ENCODE results near the gene NAALADL2.
"Not testable (repeated sequence)": the region's sequence is repeated elsewhere in the genome, so short reads cannot be mapped to it uniquely, and the experiment has no call there.

The NAALADL2 gene

GRCh38 chr3:175077216-175077615 is 218.1 kb downstream of the NAALADL2 start:
- DNase-seq, result no peak

- no peak for DNase-seq
These were observed 223.5 kb downstream of the NAALADL2 start for GRCh38 chr3:175082631-175083030.

DNA sequence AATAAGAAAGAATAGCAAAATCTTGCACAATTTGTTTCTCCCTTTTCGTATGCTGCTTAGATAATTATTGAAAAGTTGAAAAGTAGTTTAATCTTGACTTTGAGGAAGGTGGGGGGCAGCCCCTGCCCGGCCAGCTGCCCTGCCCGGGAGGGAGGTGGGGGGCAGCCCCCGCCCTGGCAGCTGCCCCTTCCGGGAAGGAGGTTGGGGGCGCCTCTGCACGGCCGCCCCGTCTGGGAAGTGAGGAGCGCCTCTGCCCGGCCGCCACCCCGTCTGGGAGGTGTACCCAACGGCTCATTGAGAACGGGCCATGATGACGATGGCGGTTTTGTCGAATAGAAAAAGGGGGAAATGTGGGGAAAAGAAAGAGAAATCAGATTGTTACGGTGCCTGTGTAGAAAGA is 228.0 kb downstream of the NAALADL2 start:
- not testable (repeated sequence) for DNase-seq

GRCh38 chr3:175088766-175089380 is 229.7 kb downstream of the NAALADL2 start:
- no peak for DNase-seq

DNA sequence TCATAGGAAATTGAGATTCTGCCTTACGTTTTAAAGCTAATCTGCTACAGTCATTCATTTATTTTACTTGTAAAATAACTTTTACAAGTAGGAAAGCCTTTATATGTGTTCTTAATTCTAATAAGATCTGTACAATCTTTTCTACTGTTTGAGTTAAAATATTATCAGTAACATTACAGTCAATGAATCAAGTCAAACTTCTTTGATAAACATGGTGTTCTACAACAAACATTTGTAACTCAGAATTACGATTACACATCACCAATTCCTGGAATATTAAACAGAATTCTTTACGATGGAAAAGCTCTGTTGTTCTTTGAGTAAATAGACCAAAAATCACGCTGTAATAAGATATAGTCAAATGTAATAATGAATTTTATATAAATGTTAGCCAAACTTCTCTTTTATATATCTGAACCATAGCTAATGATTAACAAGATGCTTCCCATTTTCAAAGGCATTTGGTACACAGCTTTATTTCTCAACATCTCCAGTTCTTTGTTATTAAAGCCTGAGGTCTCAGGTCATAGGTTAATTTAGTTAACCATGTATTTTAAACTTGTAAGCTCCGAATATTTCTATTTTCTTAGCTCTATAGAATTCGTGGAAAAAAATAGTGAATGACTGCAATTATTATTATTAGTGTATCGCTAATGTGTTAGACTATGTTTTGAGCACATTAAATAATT is 232.4 kb downstream of the NAALADL2 start:
- no peak for DNase-seq

DNA sequence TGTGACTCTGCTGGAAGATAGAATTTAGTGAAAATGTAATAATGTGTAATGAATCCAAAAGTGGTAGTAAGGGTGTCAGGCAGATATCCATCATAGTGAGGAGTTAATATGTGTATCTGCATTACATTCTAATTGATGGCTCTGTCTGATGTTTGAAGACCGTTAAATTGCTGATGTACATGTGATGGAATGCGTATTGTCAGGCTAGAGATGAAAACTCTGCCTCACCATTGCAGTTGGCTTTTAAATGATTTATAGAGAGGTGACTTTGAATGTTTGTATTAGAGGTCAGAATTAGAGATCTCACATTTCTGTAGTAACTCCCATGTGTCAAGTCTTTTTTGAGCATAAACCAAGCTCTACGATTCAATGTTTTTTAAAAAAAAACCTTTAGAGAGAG is 234.6 kb downstream of the NAALADL2 start:
- no peak for DNase-seq

DNA sequence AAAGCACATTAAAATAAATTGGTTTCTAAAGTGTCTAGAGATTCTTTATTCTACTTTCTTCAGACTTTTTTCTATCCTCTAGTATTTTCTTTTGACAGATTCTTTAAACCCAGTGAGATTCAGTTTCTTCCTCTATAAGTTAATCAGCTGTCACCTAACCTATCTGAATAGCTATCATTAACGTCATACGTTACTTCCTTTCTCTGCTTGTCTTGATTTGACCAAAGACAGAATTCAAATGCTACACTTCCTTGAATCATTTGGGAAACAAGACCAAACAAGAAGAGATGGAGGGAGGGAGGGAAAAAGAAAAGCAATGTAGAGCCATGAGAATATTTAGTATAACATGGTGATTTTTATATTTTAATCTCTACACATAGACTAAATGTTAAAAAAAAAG is 235.2 kb downstream of the NAALADL2 start:
- no peak for DNase-seq

- no peak for DNase-seq
These were observed 239.5 kb downstream of the NAALADL2 start for GRCh38 chr3:175098644-175099043.

DNA sequence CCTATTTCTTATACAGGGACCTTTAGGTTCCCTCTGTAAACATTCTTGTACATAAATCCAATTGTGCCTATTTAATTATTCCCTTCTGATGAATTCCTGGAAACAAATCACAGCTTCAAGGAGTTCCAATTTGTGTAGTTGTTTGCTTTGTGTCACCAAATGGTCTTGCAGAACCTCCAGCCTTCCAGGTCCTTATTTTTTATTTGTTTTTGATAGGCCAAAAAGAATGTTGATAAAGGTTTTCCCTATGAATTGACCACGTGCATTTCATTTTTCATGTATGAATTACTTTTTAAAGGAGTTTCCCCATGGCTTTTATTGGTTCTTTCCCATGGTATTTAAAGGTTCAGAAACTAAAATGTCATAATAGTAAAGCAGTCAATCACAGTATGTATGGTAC is 243.0 kb downstream of the NAALADL2 start:
- no peak for DNase-seq

DNA sequence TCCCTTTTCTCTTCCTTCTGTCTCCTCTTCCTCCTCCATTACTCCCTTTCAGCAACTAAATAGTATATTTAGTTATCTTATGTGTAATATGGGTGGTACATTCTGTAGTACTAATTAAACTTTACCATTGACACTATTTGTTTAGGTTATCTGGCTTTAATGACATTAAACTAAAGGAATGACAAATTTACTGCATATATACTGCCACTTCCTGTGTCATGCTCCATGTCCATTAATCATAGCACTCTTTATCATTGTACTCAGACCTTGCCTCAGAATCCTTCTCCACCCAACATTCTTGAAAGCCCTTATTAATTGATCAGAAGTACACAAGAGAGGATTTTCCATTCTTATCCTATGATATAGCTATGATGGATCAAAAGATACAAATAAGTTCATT is 244.2 kb downstream of the NAALADL2 start:
- no peak for DNase-seq

DNA sequence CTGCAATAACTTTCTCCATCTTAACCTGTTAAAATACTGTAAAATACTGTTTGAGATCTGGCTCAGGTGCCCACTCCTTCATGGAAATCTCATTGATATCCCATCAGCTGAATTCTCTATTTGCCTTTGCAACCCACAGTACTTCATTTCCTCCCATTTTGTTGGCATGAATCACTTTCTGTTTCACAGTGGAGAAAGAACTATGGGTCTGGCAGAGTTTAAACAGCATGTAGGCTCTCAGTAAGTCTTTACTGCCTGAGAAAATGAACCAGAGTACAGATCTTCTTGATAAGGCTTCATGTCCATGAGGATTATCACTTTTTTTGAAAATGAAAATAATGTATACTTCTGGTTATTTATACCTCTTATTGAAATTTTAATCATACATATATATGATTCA is 245.9 kb downstream of the NAALADL2 start:
- no peak for DNase-seq

DNA sequence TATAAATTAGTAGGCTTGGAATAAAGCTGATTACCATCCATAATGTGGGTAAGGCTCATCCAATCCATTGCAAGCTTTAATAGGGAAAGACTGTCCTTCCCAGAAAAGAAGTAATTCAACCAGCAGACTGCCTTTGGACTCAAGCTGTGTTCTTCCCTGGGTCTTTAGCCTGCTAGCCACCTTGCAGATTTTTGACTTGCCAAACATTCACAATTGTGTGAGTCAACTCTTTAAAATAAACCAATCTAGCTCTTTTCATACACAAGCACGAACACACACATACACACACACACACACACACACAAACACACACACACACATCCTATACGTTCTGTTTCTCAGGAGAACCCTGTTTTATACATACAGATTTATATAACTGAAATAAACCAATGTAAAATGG is 248.1 kb downstream of the NAALADL2 start:
- DNase-seq, result no peak

DNA sequence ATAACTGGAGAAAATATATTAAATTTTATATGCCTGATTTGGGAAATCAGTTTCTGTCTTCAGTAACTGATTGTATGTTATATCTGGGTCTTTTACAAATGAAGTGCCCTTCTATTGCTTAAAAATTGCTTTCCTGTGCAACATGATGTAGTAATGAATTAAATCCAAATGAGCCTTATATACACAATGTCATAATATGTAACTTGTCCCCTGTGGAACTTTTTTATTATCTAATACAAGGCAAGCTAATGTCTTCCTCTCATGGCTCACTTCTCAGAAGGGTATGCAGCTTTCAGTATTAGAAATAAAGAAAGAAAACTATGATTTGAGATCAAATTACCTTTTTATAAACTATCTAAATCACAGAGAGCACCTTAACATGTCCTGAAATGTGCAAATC is 248.9 kb downstream of the NAALADL2 start:
- no peak for DNase-seq

DNA sequence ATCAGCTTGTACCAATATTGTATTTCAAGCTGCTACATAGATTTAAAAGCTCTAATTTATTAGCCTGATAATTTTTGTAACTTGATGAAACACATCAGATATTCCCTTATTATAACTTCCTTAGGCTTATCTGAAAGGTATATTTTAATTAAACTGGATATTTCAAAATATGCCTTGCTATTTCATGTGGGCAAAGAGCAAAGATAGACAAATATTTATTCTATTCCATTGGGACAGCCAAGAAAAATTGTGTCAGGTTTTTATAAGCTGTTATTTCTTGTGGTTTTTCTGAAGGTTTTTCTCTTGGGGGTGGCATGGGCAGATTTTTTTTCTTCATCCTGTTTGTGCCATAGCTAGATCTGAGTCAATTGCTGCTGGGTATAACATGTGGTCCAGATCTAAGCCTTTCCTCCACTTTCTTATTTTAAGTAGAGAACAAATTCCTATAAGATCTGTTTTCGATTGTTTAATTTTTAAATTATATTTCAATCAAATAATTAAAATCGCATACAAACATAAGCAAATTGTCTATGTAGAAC is 249.5 kb downstream of the NAALADL2 start:
- no peak for DNase-seq

- no peak for DNase-seq
These were observed 251.9 kb downstream of the NAALADL2 start for GRCh38 chr3:175111036-175111435.

- DNase-seq, result no peak
These were observed 259.3 kb downstream of the NAALADL2 start for GRCh38 chr3:175118382-175118941.

DNA sequence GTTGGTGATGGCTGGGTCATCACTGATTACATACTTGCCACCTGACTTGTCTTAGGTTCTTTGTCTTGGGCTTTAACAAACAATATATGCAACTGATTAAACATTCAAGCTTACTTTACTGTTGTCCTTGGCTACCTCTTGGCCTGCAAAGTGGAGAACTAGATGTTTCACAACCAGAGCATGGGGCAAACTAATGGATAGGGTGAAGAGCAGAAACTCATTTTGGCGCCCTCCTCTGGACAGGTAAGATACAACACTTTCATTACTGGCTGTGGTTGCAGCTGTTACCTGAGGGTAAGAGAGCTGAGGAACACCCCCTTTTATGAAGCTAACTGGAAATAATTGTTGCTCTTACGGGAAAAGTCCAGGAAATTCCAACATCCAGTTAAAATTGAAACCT is 262.1 kb downstream of the NAALADL2 start:
- DNase-seq, result no peak

DNA sequence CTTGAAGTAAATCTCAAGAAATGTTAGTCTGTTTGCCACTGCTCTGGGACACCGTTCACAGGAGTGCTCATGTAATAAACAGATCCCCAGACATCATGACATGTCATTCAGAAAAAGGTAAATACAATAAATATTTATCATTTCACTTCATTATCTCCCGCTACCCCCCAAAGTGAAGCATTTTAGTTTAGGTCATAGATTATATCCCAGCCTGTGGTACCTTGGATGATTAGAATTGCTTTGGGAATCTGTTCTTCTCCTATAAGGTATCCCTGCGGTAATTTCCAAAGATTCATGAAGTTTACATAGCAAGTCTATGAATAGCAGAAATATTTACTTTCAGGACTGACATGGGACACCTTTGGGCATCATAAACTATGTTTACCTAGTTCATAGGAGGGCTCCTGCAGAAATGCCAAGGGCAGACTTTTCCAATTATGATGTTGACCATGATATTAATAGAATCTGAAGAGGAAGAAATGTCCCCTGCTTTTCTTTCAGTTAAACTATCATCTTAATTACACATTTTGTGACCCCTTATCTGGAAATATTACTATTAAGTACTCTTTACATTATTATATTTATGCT is 268.0 kb downstream of the NAALADL2 start:
- DNase-seq, result no peak

- DNase-seq, result no peak
These were observed 270.0 kb downstream of the NAALADL2 start for GRCh38 chr3:175129126-175129525.

- DNase-seq, result no peak
These were observed 270.4 kb downstream of the NAALADL2 start for GRCh38 chr3:175129571-175129970.

- not testable (repeated sequence) for DNase-seq
These were observed 272.7 kb downstream of the NAALADL2 start for GRCh38 chr3:175131866-175132265.

DNA sequence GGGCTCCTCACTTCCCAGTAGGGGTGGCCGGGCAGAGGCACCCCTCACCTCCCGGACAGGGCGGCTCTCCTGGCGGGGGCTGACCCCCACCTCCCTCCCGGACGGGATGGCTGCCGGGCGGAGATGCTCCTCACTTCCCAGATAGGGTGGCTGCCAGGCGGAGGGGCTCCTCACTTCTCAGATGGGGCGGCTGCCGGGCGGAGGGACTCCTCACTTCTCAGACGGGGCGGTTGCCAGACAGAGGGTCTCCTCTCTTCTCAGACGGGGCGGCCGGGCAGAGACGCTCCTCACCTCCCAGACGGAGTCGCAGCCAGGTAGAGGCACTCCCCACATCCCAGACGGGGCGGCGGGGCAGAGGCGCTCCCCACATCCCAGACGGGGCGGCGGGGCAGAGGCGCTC is 273.6 kb downstream of the NAALADL2 start:
- not testable (repeated sequence) for DNase-seq

GRCh38 chr3:175144368-175144767 is 285.2 kb downstream of the NAALADL2 start:
- no peak for DNase-seq

DNA sequence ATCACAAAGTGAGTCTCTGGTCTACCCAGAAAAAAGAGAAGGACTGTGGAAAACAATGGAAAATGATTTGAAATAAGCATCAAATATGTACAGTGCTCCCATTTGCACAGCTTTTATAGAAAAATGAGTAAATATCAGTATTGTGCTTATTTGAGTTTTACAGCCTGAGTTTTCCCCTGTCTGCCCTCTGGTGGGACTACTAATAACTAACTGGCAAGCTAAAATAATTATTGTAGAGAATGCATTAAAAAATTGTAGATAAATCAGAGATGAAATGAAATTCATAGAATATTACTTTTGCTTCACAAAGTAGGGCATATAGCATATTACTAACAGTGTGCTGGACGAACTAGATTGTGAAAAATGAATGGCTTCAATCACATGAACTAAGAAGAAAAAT is 287.1 kb downstream of the NAALADL2 start:
- DNase-seq, result no peak

Data from CD4-positive, alpha-beta T cell treated with Interleukin-17A for 4 hours (primary cell).